Common myeloid progenitor, CD34-positive (primary cell): ENCODE measurements around the gene PGPEP1.
A peak's percentile ranks its signal among the peaks of the same experiment; 100 is the strongest.

ENCODE experiments used
- CTCF ChIA-PET: fragments of 350-600 bp; sonication (Branson Sonifier 250); formaldehyde crosslinking; loops from one replicate; lab custom pipeline; 2021; ENCODE audit warnings: antibody characterized with exemption; lab: Charles Lee
- POLR2A ChIA-PET: fragments of 350-600 bp; sonication (Branson Sonifier 250); formaldehyde crosslinking; loops from one replicate; lab custom pipeline; 2021; ENCODE audit warnings: antibody characterized with exemption; lab: Charles Lee
- DNase-seq, 3 donors: peaks; one replicate each; pipeline versions ENCODE4 v3.0.0 to v3.0.0-alpha.2; 2013
- H3K27ac ChIP-seq, 2 experiments: 1 replicate in 1 of 2; 2 replicates in 1 of 2; pipeline ENCODE4 v1.7.0; 2013; ENCODE audit warnings: inconsistent platforms in 2 of 2, low read length in 2 of 2, mild to moderate bottlenecking in 2 of 2, low read depth in 1 of 2, moderate library complexity in 1 of 2; ENCODE audit not compliant: severe bottlenecking in 2 of 2, insufficient read depth in 1 of 2, poor library complexity in 1 of 2
- H3K27me3 ChIP-seq, 5 experiments: replicated peaks in 2 of 5; 1 replicate in 3 of 5; 2 replicates in 2 of 5; pipeline versions ENCODE4 v1.6.1 to v1.7.0; 2013; ENCODE audit warnings: low read length in 4 of 5, mild to moderate bottlenecking in 2 of 5, moderate library complexity in 2 of 5, inconsistent platforms in 1 of 5; ENCODE audit not compliant: insufficient read depth in 5 of 5, control insufficient read depth in 4 of 5
- H3K36me3 ChIP-seq, 4 experiments: 1 replicate in 2 of 4; 2 replicates in 2 of 4; pipeline versions ENCODE4 v1.6.1 to v1.7.0; 2013; ENCODE audit warnings: low read length in 3 of 4, control low read depth in 1 of 4, mild to moderate bottlenecking in 1 of 4; ENCODE audit not compliant: control insufficient read depth in 4 of 4, insufficient read depth in 4 of 4
- H3K4me1 ChIP-seq, 4 experiments: 1 replicate in 3 of 4; 2 replicates in 1 of 4; pipeline versions ENCODE4 v1.6.1 to v1.7.1; 2013; ENCODE audit warnings: low read length in 3 of 4, mild to moderate bottlenecking in 3 of 4, control low read depth in 1 of 4, inconsistent platforms in 1 of 4, moderate library complexity in 1 of 4; ENCODE audit not compliant: control insufficient read depth in 4 of 4, insufficient read depth in 4 of 4; ENCODE audit errors: control extremely low read depth in 1 of 4
- H3K4me3 ChIP-seq, 7 experiments: 1 replicate in 4 of 7; 2 replicates in 3 of 7; pipeline versions ENCODE4 v1.5.1 to v1.7.0; 2013; ENCODE audit warnings: mild to moderate bottlenecking in 7 of 7, low read length in 6 of 7, moderate library complexity in 6 of 7, inconsistent platforms in 2 of 7, low read depth in 2 of 7, control low read depth in 1 of 7; ENCODE audit not compliant: insufficient read depth in 4 of 7, control insufficient read depth in 1 of 7; ENCODE audit errors: extremely low read depth in 1 of 7
- H3K9me3 ChIP-seq, 5 experiments: 1 replicate in 4 of 5; 2 replicates in 1 of 5; pipeline versions ENCODE4 v1.6.1 to v1.7.1; 2013; ENCODE audit warnings: low read length in 4 of 5, mild to moderate bottlenecking in 2 of 5, inconsistent platforms in 1 of 5, low read depth in 1 of 5, moderate library complexity in 1 of 5; ENCODE audit not compliant: control insufficient read depth in 4 of 5, insufficient read depth in 2 of 5; ENCODE audit errors: control extremely low read depth in 1 of 5
- WGBS: methylation state at CpG from one replicate; pipeline ENCODE4 v1.1.5; 2013; ENCODE audit not compliant: insufficient coverage; 5-methylcytosine and 5-hydroxymethylcytosine counted together

The PGPEP1 gene

GRCh38 chr19:18338541-18338940, 1.9 kb upstream of the PGPEP1 start:
- no peaks in the 10 kb centered on the region for H3K27me3 ChIP-seq
- H3K9me3 ChIP-seq: no peaks in the 10 kb centered on the region
- H3K4me1 ChIP-seq: peaks cover 2 to 31% (median 22%) of the 10 kb centered on the region in 4 experiments
- 100% methylated on average over 5 of the region's 9 CpGs for whole genome bisulfite sequencing
- H3K36me3 ChIP-seq: peaks cover 4 to 14% (median 7%) of the 10 kb centered on the region in 4 experiments
- ChIA-PET CTCF (interaction anchor here (1.3 to 5.3 kb wide), 6 partner anchors 10 to 73 kb away, joined by 3 to 60 read pairs (median 16); no protein-coding TSS in a partner anchor), POLR2A (interaction anchor here (0.6 to 1.9 kb wide), 2 partner anchors 60 to 144 kb away, joined by 3 to 10 read pairs; no protein-coding TSS in a partner anchor)
- no peak overlapping the region for H3K4me3 ChIP-seq
- DNase-seq: no peak
- no peak overlapping the region for H3K27ac ChIP-seq

GRCh38 chr19:18339723-18340122, 675 bp upstream of the PGPEP1 start:
- Histone ChIP-seq H3K27me3 (no peaks in the 10 kb centered on the region), H3K9me3 (no peaks in the 10 kb centered on the region), H3K4me1 (peaks cover 2 to 31% (median 22%) of the 10 kb centered on the region in 4 experiments), H3K4me3 (peak overlapping the region in 6 of 7 experiments; percentile 75 to 92 (median 82)), H3K36me3 (peaks cover 4 to 19% (median 13%) of the 10 kb centered on the region in 4 experiments), H3K27ac (peak overlapping the region in 1 of 2 experiments; percentile 87)
- ChIA-PET CTCF (interaction anchor here (0.7 to 5.3 kb wide), 14 partner anchors 9 to 122 kb away, joined by 3 to 60 read pairs (median 4); partner anchors contain the start of genes GDF15 and JUND), POLR2A (interaction anchor here (1.0 to 1.9 kb wide), 2 partner anchors 58 to 61 kb away, joined by 5 to 10 read pairs; partner anchors contain the start of gene JUND)
- WGBS: 90% methylated on average over 5 of the region's 6 CpGs
- DNase-seq: peak; percentile 63 to 70 (median 64)

GRCh38 chr19:18340990-18341868, 831 bp downstream of the PGPEP1 start:
- ChIA-PET CTCF (interaction anchor here (0.9 to 4.9 kb wide), 5 partner anchors 9 to 75 kb away, joined by 3 to 60 read pairs (median 4); no protein-coding TSS in a partner anchor), POLR2A (interaction anchor here (0.7 to 1.2 kb wide), 2 partner anchors 62 to 76 kb away, joined by 3 read pairs; no protein-coding TSS in a partner anchor)
- DNase-seq: peak; percentile 73 to 88 (median 88)
- peak overlapping the region; percentile 75 to 92 (median 81) for H3K4me3 ChIP-seq
- H3K27ac ChIP-seq: peak overlapping the region; percentile 72 to 87
- H3K9me3 ChIP-seq: no peaks in the 10 kb centered on the region
- peaks cover 2 to 31% (median 22%) of the 10 kb centered on the region in 4 experiments for H3K4me1 ChIP-seq
- H3K27me3 ChIP-seq: no peaks in the 10 kb centered on the region
- peaks cover 6 to 28% (median 18%) of the 10 kb centered on the region in 4 experiments for H3K36me3 ChIP-seq
- WGBS: 0% methylated on average over 13 of the region's 18 CpGs

DNA sequence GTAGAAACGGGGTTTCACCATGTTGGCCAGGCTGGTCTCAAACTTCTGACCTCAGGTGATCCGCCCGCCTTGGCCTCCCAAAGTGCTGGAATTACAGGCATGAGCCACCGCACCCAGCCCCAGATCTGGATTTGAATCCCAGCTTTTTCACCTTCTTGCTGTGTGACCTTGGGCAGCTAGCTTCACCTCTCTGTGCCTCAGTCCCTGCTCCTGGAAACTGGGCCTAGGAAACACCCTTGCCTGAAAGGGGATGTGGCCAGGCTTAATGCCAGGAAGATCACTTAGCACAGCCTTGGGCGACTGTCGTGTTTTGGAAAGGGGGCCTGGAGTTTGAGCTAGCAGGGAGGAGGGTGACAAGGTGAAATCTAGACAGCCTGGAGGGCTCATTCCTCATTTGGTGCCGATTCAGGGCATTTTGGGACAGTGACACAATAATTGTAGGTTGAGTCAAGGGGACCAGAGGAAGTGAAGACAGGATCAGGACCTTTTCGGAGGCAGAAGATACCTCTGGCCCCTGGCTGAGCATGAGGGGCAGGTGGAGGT, 1.8 kb downstream of the PGPEP1 start:
- Histone ChIP-seq H3K9me3 (no peaks in the 10 kb centered on the region), H3K27ac (peak overlapping the region in 1 of 2 experiments; percentile 87), H3K4me3 (no peak overlapping the region), H3K36me3 (peaks cover 7 to 31% (median 18%) of the 10 kb centered on the region in 4 experiments), H3K4me1 (peaks cover 2 to 28% (median 21%) of the 10 kb centered on the region in 4 experiments), H3K27me3 (no peaks in the 10 kb centered on the region)
- WGBS: 91% methylated on average over 7 of the region's 8 CpGs
- no peak for DNase-seq
- ChIA-PET POLR2A (interaction anchor here (1.2 kb wide), 1 partner anchor 75 kb away, joined by 3 read pairs; no protein-coding TSS in a partner anchor), CTCF (interaction anchor here (0.7 to 4.9 kb wide), 9 partner anchors 8 to 74 kb away, joined by 3 to 40 read pairs (median 4); no protein-coding TSS in a partner anchor)

GRCh38 chr19:18344582-18344950, 4.2 kb downstream of the PGPEP1 start:
- ChIA-PET CTCF (interaction anchor here (0.8 to 4.9 kb wide), 3 partner anchors 16 to 163 kb away, joined by 3 to 40 read pairs (median 3); no protein-coding TSS in a partner anchor), POLR2A (interaction anchor here (1.5 kb wide), 1 partner anchor 63 kb away, joined by 7 read pairs; the partner anchor contains the start of gene JUND)
- peaks cover 2 to 22% (median 18%) of the 10 kb centered on the region in 4 experiments for H3K4me1 ChIP-seq
- DNase-seq: no peak
- no peaks in the 10 kb centered on the region for H3K9me3 ChIP-seq
- 81% methylated on average over 8 of the region's 13 CpGs for WGBS
- H3K27me3 ChIP-seq: no peaks in the 10 kb centered on the region
- peaks cover 7 to 39% (median 19%) of the 10 kb centered on the region in 4 experiments for H3K36me3 ChIP-seq
- H3K27ac ChIP-seq: no peak overlapping the region
- no peak overlapping the region for H3K4me3 ChIP-seq

GRCh38 chr19:18345296-18345695, 4.9 kb downstream of the PGPEP1 start:
- ChIA-PET CTCF (interaction anchor here (0.6 to 4.9 kb wide), 3 partner anchors 20 to 164 kb away, joined by 3 to 40 read pairs (median 3); no protein-coding TSS in a partner anchor), POLR2A (interaction anchor here (1.5 kb wide), 1 partner anchor 64 kb away, joined by 7 read pairs; the partner anchor contains the start of gene JUND)
- H3K4me1 ChIP-seq: peaks cover 2 to 15% (median 11%) of the 10 kb centered on the region in 4 experiments
- WGBS: 100% methylated on average over 1 of the region's 6 CpGs
- no peak overlapping the region for H3K4me3 ChIP-seq
- no peak for DNase-seq
- H3K36me3 ChIP-seq: peaks cover 7 to 40% (median 20%) of the 10 kb centered on the region in 4 experiments
- H3K27me3 ChIP-seq: no peaks in the 10 kb centered on the region
- no peaks in the 10 kb centered on the region for H3K9me3 ChIP-seq
- H3K27ac ChIP-seq: no peak overlapping the region
